GM19395 (cell line): Measurements from ENCODE around the gene ZNF175.

Experiments used
- ATAC-seq: cut with Tn5 transposase; IDR thresholded peaks from one replicate; pipeline ENCODE4 v1.9.1; 2021; ENCODE audit warnings: mild to moderate bottlenecking, moderate library complexity; ENCODE audit not compliant: unreplicated experiment

The ZNF175 gene

GRCh38 chr19:51587264-51588191 lies 16.4 kb downstream of the ZNF175 start:
- ATAC-seq = no peak

- ATAC-seq = no peak
Observed at GRCh38 chr19:51589511-51589910, 18.4 kb downstream of the ZNF175 start.

- ATAC-seq = no peak
Observed at GRCh38 chr19:51590441-51590840, 19.4 kb downstream of the ZNF175 start.

GRCh38 chr19:51592521-51592920 lies 21.4 kb downstream of the ZNF175 start:
- no peak for ATAC-seq

GRCh38 chr19:51593138-51593890 lies 22.2 kb downstream of the ZNF175 start:
- no peak for ATAC-seq

GRCh38 chr19:51593969-51594773 lies 23.1 kb downstream of the ZNF175 start:
- ATAC-seq = peak; percentile 98

- no peak for ATAC-seq
Observed at GRCh38 chr19:51594774-51595109, 23.7 kb downstream of the ZNF175 start.

GRCh38 chr19:51595190-51596175 lies 24.4 kb downstream of the ZNF175 start:
- ATAC-seq = no peak

- ATAC-seq = no peak
Observed at GRCh38 chr19:51598159-51598915, 27.3 kb downstream of the ZNF175 start.

GRCh38 chr19:51599084-51599483 lies 28.0 kb downstream of the ZNF175 start:
- ATAC-seq = no peak

GRCh38 chr19:51600940-51601580 lies 30.0 kb downstream of the ZNF175 start:
- no peak for ATAC-seq

- no peak for ATAC-seq
Observed at GRCh38 chr19:51602189-51602854, 31.2 kb downstream of the ZNF175 start.

GRCh38 chr19:51607077-51607476 lies 36.0 kb downstream of the ZNF175 start:
- peak; percentile 96 for ATAC-seq

GRCh38 chr19:51607920-51608562 lies 37.0 kb downstream of the ZNF175 start:
- ATAC-seq = no peak

- no peak for ATAC-seq
Observed at GRCh38 chr19:51610576-51610975, 39.5 kb downstream of the ZNF175 start.

GRCh38 chr19:51614789-51615188 lies 43.7 kb downstream of the ZNF175 start:
- no peak for ATAC-seq

GRCh38 chr19:51615991-51616390 lies 44.9 kb downstream of the ZNF175 start:
- ATAC-seq = no peak

GRCh38 chr19:51621178-51621577 lies 50.1 kb downstream of the ZNF175 start:
- ATAC-seq = peak; percentile 66
